ENCODE measurements around the gene IL15RA. TPM values are rescaled to one million over a fixed set of nuclear protein-coding genes. Genes with fewer than 3 reads are reported as not detected.
A peak's percentile ranks its signal among the peaks of the same experiment; 100 is the strongest.

IL15RA gene
- total and polyA plus RNA-seq, 8 donors = 4.4 to 46.2 (median 6.8) TPM

- peak in 3 of 4 donors; percentile 77 to 94 (median 84) for DNase-seq
- intact Hi-C loops (cut with DNase I) = loop anchor here in 1 of 2 donors (5.0 kb wide), 1 partner anchor 143 kb away; the partner anchor contains the start of gene RBM17
- TF ChIP-seq, protein P1, sequence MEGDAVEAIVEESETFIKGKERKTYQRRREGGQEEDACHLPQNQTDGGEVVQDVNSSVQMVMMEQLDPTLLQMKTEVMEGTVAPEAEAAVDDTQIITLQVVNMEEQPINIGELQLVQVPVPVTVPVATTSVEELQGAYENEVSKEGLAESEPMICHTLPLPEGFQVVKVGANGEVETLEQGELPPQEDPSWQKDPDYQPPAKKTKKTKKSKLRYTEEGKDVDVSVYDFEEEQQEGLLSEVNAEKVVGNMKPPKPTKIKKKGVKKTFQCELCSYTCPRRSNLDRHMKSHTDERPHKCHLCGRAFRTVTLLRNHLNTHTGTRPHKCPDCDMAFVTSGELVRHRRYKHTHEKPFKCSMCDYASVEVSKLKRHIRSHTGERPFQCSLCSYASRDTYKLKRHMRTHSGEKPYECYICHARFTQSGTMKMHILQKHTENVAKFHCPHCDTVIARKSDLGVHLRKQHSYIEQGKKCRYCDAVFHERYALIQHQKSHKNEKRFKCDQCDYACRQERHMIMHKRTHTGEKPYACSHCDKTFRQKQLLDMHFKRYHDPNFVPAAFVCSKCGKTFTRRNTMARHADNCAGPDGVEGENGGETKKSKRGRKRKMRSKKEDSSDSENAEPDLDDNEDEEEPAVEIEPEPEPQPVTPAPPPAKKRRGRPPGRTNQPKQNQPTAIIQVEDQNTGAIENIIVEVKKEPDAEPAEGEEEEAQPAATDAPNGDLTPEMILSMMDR (IDR thresholded peaks at IDR 0.05) = no peak
- ATAC-seq = peak; percentile 60
- H3K4me1 ChIP-seq = peaks cover 23 to 69% of the 10 kb centered on the region in 2 donors
- H3K27me3 ChIP-seq = no peaks in the 10 kb centered on the region
- no peaks in the 10 kb centered on the region for H3K9me3 ChIP-seq
- H3K4me3 ChIP-seq = peak overlapping the region in 1 of 2 donors; percentile 42
- no peaks in the 10 kb centered on the region for H3K36me3 ChIP-seq
- peak overlapping the region; percentile 89 to 92 for H3K27ac ChIP-seq
Measured at GRCh38 chr10:5944389-5945189, 32.8 kb downstream of the IL15RA start.

DNA sequence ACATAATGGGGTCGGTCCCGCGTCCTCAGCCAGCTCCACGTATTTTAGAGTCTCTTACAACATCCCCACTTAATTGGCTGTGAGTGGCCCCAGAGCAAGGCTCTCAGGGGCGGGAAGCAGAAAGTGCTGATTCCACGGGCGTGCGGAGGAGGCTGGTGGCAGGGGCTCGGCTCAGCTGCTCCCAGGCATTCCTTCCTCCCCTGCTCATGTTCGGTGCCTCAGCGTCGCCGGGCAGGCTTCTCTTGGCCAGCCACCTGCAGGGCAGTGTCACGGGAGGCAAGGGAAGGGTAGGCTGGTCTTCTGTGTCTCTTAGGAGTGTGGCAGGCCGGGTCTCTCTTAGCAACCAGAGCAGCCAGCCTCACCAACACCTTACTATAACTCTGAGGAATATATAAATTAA lies 33.8 kb downstream of the IL15RA start:
- ATAC-seq = peak; percentile 52
- H3K4me3 ChIP-seq = peak overlapping the region in 1 of 2 donors; percentile 42

DNA sequence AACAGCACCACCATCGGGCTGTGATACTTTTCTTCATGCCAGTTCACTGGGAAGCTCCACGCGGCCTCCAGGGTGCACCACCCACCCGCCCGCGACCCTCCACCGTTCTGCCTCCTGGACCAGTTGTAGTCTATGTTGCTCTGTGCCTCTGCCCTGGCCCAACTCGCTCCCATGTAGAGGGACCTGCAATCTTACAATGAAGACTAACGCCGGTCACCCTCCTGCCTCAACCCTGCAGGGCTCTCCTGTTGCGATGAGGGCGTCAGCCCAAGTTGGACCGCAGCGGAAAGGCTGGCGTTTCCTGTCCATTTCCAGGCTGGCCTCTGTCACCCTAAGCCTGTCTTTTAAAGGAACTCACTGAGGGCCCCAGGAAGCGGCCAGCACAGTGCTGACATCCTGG lies 34.9 kb downstream of the IL15RA start:
- intact Hi-C loops (cut with DNase I) = no loop called here

More for the DNA sequence above, 33.8 kb downstream of the IL15RA start:
- H3K27me3 ChIP-seq = no peaks in the 10 kb centered on the region
- peak in 1 of 4 donors; percentile 55 for DNase-seq
- no peaks in the 10 kb centered on the region for H3K9me3 ChIP-seq
- TF ChIP-seq, protein P1 (IDR thresholded peaks at IDR 0.05) = no peak
- peak overlapping the region; percentile 89 to 92 for H3K27ac ChIP-seq
- intact Hi-C loops (cut with DNase I) = no loop called here
- H3K4me1 ChIP-seq = peaks cover 23 to 59% of the 10 kb centered on the region in 2 donors
- peaks cover 0 to 7% of the 10 kb centered on the region in 2 donors for H3K36me3 ChIP-seq

GRCh38 chr10:5942001-5942400 lies 35.3 kb downstream of the IL15RA start:
- peaks cover 22 to 55% of the 10 kb centered on the region in 2 donors for H3K4me1 ChIP-seq
- ATAC-seq (no peak), DNase-seq (no peak)
- H3K36me3 ChIP-seq = peaks cover 0 to 22% of the 10 kb centered on the region in 2 donors
- intact Hi-C loops (cut with DNase I) = no loop called here
- peak overlapping the region; percentile 89 to 92 for H3K27ac ChIP-seq
- H3K4me3 ChIP-seq = peak overlapping the region in 1 of 2 donors; percentile 4
- TF ChIP-seq, protein P1 (IDR thresholded peaks at IDR 0.05) = no peak
- H3K9me3 ChIP-seq = no peaks in the 10 kb centered on the region
- no peaks in the 10 kb centered on the region for H3K27me3 ChIP-seq

More for the DNA sequence above, 34.9 kb downstream of the IL15RA start:
- ATAC-seq (peak; percentile 28), DNase-seq (peak in 2 of 4 donors; percentile 77 to 88)
- Histone ChIP-seq H3K4me3 (peak overlapping the region in 1 of 2 donors; percentile 4), H3K36me3 (peaks cover 0 to 17% of the 10 kb centered on the region in 2 donors), H3K4me1 (peaks cover 23 to 59% of the 10 kb centered on the region in 2 donors), H3K27ac (peak overlapping the region; percentile 89 to 92), H3K27me3 (no peaks in the 10 kb centered on the region), H3K9me3 (no peaks in the 10 kb centered on the region)
- TF ChIP-seq, protein P1 (IDR thresholded peaks at IDR 0.05) = no peak

DNA sequence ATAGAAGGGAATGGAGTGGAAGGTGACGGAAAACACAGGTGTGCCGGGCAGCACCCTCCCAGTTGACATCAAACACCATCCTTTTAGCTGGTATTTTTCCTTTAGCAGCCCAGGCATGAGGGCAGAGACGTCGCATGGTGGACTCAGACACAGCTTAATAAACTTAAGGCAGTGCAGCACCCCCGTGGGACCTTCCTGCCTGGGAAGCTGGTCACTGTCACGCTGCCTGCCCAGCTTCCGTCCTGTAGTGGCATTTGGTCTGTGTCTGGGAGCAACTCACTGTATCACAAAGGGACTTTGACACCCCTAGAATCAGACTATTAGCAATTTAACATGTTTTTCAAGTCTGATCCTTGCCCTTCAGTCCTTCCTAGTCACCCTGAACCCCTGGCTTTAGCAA lies 35.8 kb downstream of the IL15RA start:
- peak overlapping the region; percentile 89 to 92 for H3K27ac ChIP-seq
- intact Hi-C loops (cut with DNase I) = no loop called here

More for the DNA sequence above, 35.8 kb downstream of the IL15RA start:
- peaks cover 0 to 26% of the 10 kb centered on the region in 2 donors for H3K36me3 ChIP-seq
- no peaks in the 10 kb centered on the region for H3K27me3 ChIP-seq
- ATAC-seq = no peak
- DNase-seq = no peak
- TF ChIP-seq, protein P1 (IDR thresholded peaks at IDR 0.05) = no peak
- no peak overlapping the region for H3K4me3 ChIP-seq
- H3K4me1 ChIP-seq = peaks cover 17 to 51% of the 10 kb centered on the region in 2 donors
- H3K9me3 ChIP-seq = no peaks in the 10 kb centered on the region
